A549 (cell line): Measurements from ENCODE around the gene NSMCE3. TPM values are rescaled to one million over a fixed set of nuclear protein-coding genes. Genes with fewer than 3 reads are reported as not detected.

Experiments used
- ATAC-seq, 2 experiments: fragments of 200-7000 bp in 1 of 2; fragments of >200 bp in 1 of 2; cut with Nextera tagmentation in 1 of 2; cut with Tn5 transposase in 1 of 2; 3 replicates each; pipeline versions ENCODE4 v1.8.0 to v1.9.1; 2018 to 2020; ENCODE audit warnings: mild to moderate bottlenecking in 1 of 2, moderate library complexity in 1 of 2
- CTCF ChIA-PET: fragments of 300-600 bp; sonication (Branson Sonifier 250); formaldehyde crosslinking; extraction: SDS; loops from one replicate; lab custom pipeline; 2021; ENCODE audit warnings: antibody characterized with exemption, inconsistent platforms; lab: Yijun Ruan, JAX
- POLR2A ChIA-PET: fragments of 350-600 bp; formaldehyde crosslinking; extraction: SDS; loops from one replicate; lab custom pipeline; 2021; ENCODE audit warnings: antibody characterized with exemption, inconsistent platforms; lab: Yijun Ruan, JAX
- DNase-seq, 2 experiments: peaks; one replicate each; pipeline versions ENCODE4 v3.0.0 to v3.0.0-alpha.2; 2011 to 2016; ENCODE audit warnings: low read depth in 1 of 2, low spot score in 1 of 2
- FAIRE-seq: peaks from 2 replicates; lab custom pipeline; 2011; peaks lifted over from hg19 to GRCh38; lab: Jason Lieb, UNC
- H3K27ac ChIP-seq, 2 experiments: fragments of >200 bp; sonication (Bioruptor Twin); formaldehyde crosslinking; 3 replicates each; pipeline ENCODE4 v1.5.1; 2016 to 2017
- H3K4me1 ChIP-seq: fragments of >200 bp; sonication (Bioruptor Twin); formaldehyde crosslinking; 3 replicates; pipeline ENCODE4 v1.6.1; 2016
- H3K4me2 ChIP-seq: fragments of >200 bp; sonication (Bioruptor Twin); formaldehyde crosslinking; 3 replicates; pipeline ENCODE4 v1.6.1; 2016
- H3K4me3 ChIP-seq: fragments of >200 bp; sonication (Bioruptor Twin); formaldehyde crosslinking; 3 replicates; pipeline ENCODE4 v1.5.1; 2016
- H3K9me3 ChIP-seq: fragments of >200 bp; sonication (Bioruptor Twin); formaldehyde crosslinking; 3 replicates; pipeline ENCODE4 v1.6.1; 2016
- BHLHE40 ChIP-seq: IDR thresholded peaks from 2 replicates; pipeline ENCODE4 v1.6.1; 2012; ENCODE audit warnings: low read depth, low read length, inconsistent platforms
- ESRRA ChIP-seq: fragments of 150-350 bp; IDR thresholded peaks from 2 replicates; pipeline ENCODE4 v1.6.1; 2014; ENCODE audit warnings: mild to moderate bottlenecking, low read length, borderline replicate concordance
- FOSB ChIP-seq: fragments of 250-450 bp; sonication (Bioruptor Pico); IDR thresholded peaks from 2 replicates; pipeline ENCODE4 v1.5.0; 2020; ENCODE audit warnings: mild to moderate bottlenecking, moderate library complexity
- FOSL2 ChIP-seq, 2 experiments: fragments of 450-650 bp in 1 of 2; fragments of >200 bp in 1 of 2; sonication (Bioruptor Twin) in 1 of 2; formaldehyde crosslinking; IDR thresholded peaks; 2 replicates each; pipeline versions ENCODE4 v1.5.0 to v1.6.1; 2016 to 2020; ENCODE audit warnings: mild to moderate bottlenecking in 1 of 2, moderate library complexity in 1 of 2
- HEYL ChIP-seq: fragments of 250-450 bp; sonication (Bioruptor Pico); IDR thresholded peaks from 2 replicates; pipeline ENCODE4 v1.8.0; 2021; ENCODE audit warnings: mild to moderate bottlenecking, moderate library complexity
- HOXB13 ChIP-seq: fragments of 250-450 bp; sonication (Bioruptor Pico); IDR thresholded peaks from 2 replicates; pipeline ENCODE4 v1.5.0; 2020; ENCODE audit warnings: low read depth, mild to moderate bottlenecking, moderate library complexity
- JUN ChIP-seq, 2 experiments: fragments of >200 bp; sonication (Bioruptor Twin); formaldehyde crosslinking; IDR thresholded peaks; 2 replicates in 1 of 2; 3 replicates in 1 of 2; pipeline ENCODE4 v1.6.1; 2016 to 2017
- JUNB ChIP-seq: fragments of >200 bp; sonication (Bioruptor Twin); formaldehyde crosslinking; IDR thresholded peaks from 2 replicates; pipeline ENCODE4 v1.6.1; 2016
- MAZ ChIP-seq: fragments of 150-350 bp; IDR thresholded peaks from 2 replicates; pipeline ENCODE4 v1.6.1; 2014; ENCODE audit warnings: antibody characterized with exemption, low read depth, low read length, borderline replicate concordance
- NPAS2 ChIP-seq: fragments of 250-450 bp; sonication (Bioruptor Pico); IDR thresholded peaks from 2 replicates; pipeline ENCODE4 v1.8.0; 2022; ENCODE audit warnings: mild to moderate bottlenecking, moderate library complexity, borderline replicate concordance
- SMC3 ChIP-seq: fragments of >200 bp; sonication (Bioruptor Twin); formaldehyde crosslinking; IDR thresholded peaks from 3 replicates; pipeline ENCODE4 v1.6.1; 2018; ENCODE audit warnings: inconsistent platforms
- SREBF2 ChIP-seq: fragments of 450-650 bp; IDR thresholded peaks from 2 replicates; pipeline ENCODE4 v1.6.1; 2014; ENCODE audit warnings: mild to moderate bottlenecking, moderate library complexity
- TP53 ChIP-seq: fragments of 250-450 bp; sonication (Bioruptor Pico); IDR thresholded peaks from 2 replicates; pipeline ENCODE4 v1.5.0; 2021; ENCODE audit warnings: mild to moderate bottlenecking, moderate library complexity
- ZFP36 ChIP-seq: fragments of 450-650 bp; IDR thresholded peaks from 2 replicates; pipeline ENCODE4 v1.6.1; 2014; ENCODE audit warnings: borderline replicate concordance; ENCODE audit not compliant: partially characterized antibody
- ZNF302 ChIP-seq: fragments of 250-450 bp; sonication (Bioruptor Pico); IDR thresholded peaks from 2 replicates; pipeline ENCODE4 v1.9.0; 2021; ENCODE audit warnings: inconsistent platforms, mild to moderate bottlenecking, moderate library complexity
- ZSCAN20 ChIP-seq: fragments of 250-450 bp; sonication (Bioruptor Pico); IDR thresholded peaks from 2 replicates; pipeline ENCODE4 v1.8.0; 2022; ENCODE audit warnings: mild to moderate bottlenecking, moderate library complexity
- WGBS: methylation state at CpG from one replicate; pipeline ENCODE4 v1.1.6; 2017; ENCODE audit errors: missing lambda C conversion rate; 5-methylcytosine and 5-hydroxymethylcytosine counted together
- polyA plus RNA-seq, 4 experiments: library from polyadenylated mRNA; depleted of rRNA in 3 of 4; stranded (reverse); fragments of >200 nt; fragmentation: RNase III in 1 of 4; extraction: RNeasy Plus Mini Kit Qiagen cat#74134 plus additional on column Dnase treatment in 1 of 4; gene quantifications; 2 replicates in 3 of 4; 3 replicates in 1 of 4; pipeline ENCODE4 v1.2.3, GENCODE V29; 2011 to 2017
- TF ChIP-seq, protein P1 (sequence below): fragments of >200 bp; sonication (Bioruptor Twin); formaldehyde crosslinking; IDR thresholded peaks from 3 replicates; pipeline ENCODE4 v1.5.1; 2016
- TF ChIP-seq, protein P2 (sequence below): IDR thresholded peaks from 2 replicates; pipeline ENCODE4 v1.6.1; 2012; ENCODE audit warnings: low read depth, borderline replicate concordance
- TF ChIP-seq, protein P3 (sequence below): fragments of 250-450 bp; sonication (Bioruptor Pico); IDR thresholded peaks from 2 replicates; pipeline ENCODE4 v1.5.0; 2020; ENCODE audit warnings: low read depth, mild to moderate bottlenecking, moderate library complexity
- TF ChIP-seq, protein P4 (sequence below): fragments of >200 bp; sonication (Bioruptor Twin); formaldehyde crosslinking; IDR thresholded peaks from 2 replicates; pipeline ENCODE4 v1.6.1; 2016

NSMCE3 gene
- polyA plus RNA-seq, 2 of the 4 experiments (the other 2 are of a cell fraction): 9.5 to 11.9 TPM

DNA sequence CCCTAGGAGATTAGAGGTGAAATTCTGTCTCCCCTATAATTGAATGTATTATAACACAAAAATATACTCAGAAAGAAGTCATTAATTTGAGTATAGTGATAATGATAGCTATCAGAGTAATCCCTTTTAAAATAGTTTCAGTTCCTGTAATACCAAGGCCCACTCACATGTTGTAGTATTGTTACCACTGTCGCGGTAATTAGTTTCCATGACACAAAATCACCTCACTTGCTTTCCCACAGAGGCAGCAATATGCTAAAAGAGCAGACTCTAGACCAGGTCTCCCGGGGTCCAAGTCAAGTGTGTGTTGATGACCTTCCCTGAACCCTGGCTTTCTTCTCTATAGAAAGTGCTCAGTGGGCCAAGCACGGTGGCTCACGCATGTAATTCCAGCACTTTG, 39.5 kb upstream of the NSMCE3 start:
- no peak for TF ChIP-seq MAZ
- no peak for TF ChIP-seq HEYL (CRISPR knock-in tag)
- TF ChIP-seq, all 56 proteins: peak for 0
- Histone ChIP-seq H3K4me3 (no peak overlapping the region), H3K27ac (no peak overlapping the region), H3K4me2 (no peak overlapping the region), H3K4me1 (no peaks in the 10 kb centered on the region), H3K9me3 (no peaks in the 10 kb centered on the region)
- POLR2A ChIA-PET: no interaction called here
- DNase-seq (no peak), ATAC-seq (no peak), FAIRE-seq (no peak)
- CTCF ChIA-PET: interaction anchor here (0.7 to 1.3 kb wide), 3 partner anchors 14 to 207 kb away, joined by 3 read pairs; no protein-coding TSS in a partner anchor
- 82% methylated on average over 5 of the region's 5 CpGs for WGBS

DNA sequence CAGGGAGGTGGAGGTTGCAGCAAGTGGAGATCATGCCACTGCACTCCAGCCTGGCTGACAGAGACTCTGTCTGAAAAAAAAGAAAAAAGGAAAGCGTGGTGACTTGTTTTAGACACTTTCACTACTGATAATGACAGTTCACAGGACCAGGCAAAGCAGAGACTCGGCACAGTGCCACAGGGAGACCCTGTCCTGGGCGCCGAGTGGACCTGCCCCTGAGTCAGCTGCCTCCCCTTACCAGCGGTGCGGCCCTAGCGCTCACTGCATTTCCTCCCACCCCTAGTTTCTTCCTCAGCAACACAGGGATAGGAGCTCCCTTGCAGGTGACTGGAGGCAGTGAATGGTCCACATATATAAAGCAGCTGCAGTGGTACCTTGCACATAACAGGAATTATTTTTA, 38.7 kb upstream of the NSMCE3 start:
- ATAC-seq (no peak), DNase-seq (no peak), FAIRE-seq (no peak)
- ChIA-PET CTCF (interaction anchor here (0.7 to 1.3 kb wide), 2 partner anchors 55 to 206 kb away, joined by 3 read pairs; no protein-coding TSS in a partner anchor), POLR2A (no interaction called here)
- H3K4me1 ChIP-seq: no peaks in the 10 kb centered on the region
- H3K4me3 ChIP-seq: no peak overlapping the region
- no peak overlapping the region for H3K4me2 ChIP-seq
- H3K27ac ChIP-seq: no peak overlapping the region
- H3K9me3 ChIP-seq: no peaks in the 10 kb centered on the region
- 50% methylated on average over 7 of the region's 7 CpGs for WGBS
- TF ChIP-seq ZNF302 (CRISPR knock-in tag): no peak
- TF ChIP-seq HOXB13 (CRISPR knock-in tag): no peak
- no peak for TF ChIP-seq FOSL2 (IDR thresholded peaks at IDR 0.05)
- TF ChIP-seq FOSL2 (CRISPR knock-in tag; IDR thresholded peaks at IDR 0.05): no peak
- TF ChIP-seq NPAS2: no peak
- TF ChIP-seq ZSCAN20 (CRISPR knock-in tag): no peak
- TF ChIP-seq BHLHE40: no peak
- no peak for TF ChIP-seq JUNB

DNA sequence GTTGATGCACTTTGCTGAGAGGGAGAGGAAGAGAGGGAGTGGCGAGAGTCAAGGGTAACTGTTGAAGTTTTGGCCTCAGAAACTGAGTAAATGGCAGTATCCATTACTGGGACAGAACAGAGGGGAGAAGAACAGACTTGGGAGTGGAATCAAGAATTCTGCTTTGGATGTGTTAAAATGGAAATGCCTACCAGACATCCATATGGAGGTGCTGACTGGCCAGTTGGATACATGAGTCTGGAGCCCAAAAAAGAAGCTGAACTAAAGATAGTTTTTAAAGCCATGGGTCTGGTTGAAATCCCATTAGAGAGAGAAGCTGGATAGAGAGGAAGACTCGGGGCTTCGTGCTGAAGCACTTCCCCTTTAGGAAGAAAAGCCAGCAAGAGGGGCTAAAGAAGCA, 35.9 kb upstream of the NSMCE3 start:
- no peaks in the 10 kb centered on the region for H3K4me1 ChIP-seq
- ATAC-seq: no peak
- H3K4me3 ChIP-seq: no peak overlapping the region
- FAIRE-seq: no peak
- no peak overlapping the region for H3K4me2 ChIP-seq
- POLR2A ChIA-PET: no interaction called here
- WGBS: 10% methylated on average over 3 of the region's 3 CpGs
- no peak for DNase-seq
- H3K9me3 ChIP-seq: no peaks in the 10 kb centered on the region
- CTCF ChIA-PET: interaction anchor here (1.4 kb wide), 1 partner anchor 41 kb away, joined by 3 read pairs; no protein-coding TSS in a partner anchor
- H3K27ac ChIP-seq: no peak overlapping the region
- TF ChIP-seq MAZ: no peak
- no peak for TF ChIP-seq NPAS2
- TF ChIP-seq SMC3: no peak
- no peak for TF ChIP-seq ESRRA
- TF ChIP-seq, protein P1, sequence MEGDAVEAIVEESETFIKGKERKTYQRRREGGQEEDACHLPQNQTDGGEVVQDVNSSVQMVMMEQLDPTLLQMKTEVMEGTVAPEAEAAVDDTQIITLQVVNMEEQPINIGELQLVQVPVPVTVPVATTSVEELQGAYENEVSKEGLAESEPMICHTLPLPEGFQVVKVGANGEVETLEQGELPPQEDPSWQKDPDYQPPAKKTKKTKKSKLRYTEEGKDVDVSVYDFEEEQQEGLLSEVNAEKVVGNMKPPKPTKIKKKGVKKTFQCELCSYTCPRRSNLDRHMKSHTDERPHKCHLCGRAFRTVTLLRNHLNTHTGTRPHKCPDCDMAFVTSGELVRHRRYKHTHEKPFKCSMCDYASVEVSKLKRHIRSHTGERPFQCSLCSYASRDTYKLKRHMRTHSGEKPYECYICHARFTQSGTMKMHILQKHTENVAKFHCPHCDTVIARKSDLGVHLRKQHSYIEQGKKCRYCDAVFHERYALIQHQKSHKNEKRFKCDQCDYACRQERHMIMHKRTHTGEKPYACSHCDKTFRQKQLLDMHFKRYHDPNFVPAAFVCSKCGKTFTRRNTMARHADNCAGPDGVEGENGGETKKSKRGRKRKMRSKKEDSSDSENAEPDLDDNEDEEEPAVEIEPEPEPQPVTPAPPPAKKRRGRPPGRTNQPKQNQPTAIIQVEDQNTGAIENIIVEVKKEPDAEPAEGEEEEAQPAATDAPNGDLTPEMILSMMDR: no peak
- no peak for TF ChIP-seq JUN (IDR thresholded peaks at IDR 0.05)
- TF ChIP-seq FOSB (CRISPR knock-in tag): no peak
- TF ChIP-seq, protein P2, sequence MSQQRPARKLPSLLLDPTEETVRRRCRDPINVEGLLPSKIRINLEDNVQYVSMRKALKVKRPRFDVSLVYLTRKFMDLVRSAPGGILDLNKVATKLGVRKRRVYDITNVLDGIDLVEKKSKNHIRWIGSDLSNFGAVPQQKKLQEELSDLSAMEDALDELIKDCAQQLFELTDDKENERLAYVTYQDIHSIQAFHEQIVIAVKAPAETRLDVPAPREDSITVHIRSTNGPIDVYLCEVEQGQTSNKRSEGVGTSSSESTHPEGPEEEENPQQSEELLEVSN: no peak
- TF ChIP-seq TP53: no peak
- TF ChIP-seq, protein P3, sequence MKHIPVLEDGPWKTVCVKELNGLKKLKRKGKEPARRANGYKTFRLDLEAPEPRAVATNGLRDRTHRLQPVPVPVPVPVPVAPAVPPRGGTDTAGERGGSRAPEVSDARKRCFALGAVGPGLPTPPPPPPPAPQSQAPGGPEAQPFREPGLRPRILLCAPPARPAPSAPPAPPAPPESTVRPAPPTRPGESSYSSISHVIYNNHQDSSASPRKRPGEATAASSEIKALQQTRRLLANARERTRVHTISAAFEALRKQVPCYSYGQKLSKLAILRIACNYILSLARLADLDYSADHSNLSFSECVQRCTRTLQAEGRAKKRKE: no peak
- no peak for TF ChIP-seq SREBF2
- no peak for TF ChIP-seq BHLHE40
- TF ChIP-seq, protein P4, sequence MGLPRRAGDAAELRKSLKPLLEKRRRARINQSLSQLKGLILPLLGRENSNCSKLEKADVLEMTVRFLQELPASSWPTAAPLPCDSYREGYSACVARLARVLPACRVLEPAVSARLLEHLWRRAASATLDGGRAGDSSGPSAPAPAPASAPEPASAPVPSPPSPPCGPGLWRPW: no peak
- no peak for TF ChIP-seq ZFP36
- TF ChIP-seq, all 56 proteins: peak for 0
